Esophagus muscularis mucosa (tissue), 4 donors: ENCODE data around the gene AZI2. TPM values are rescaled to one million over a fixed set of nuclear protein-coding genes. Genes with fewer than 3 reads are reported as not detected.

Experiments
- DNase-seq: peaks from one replicate; pipeline ENCODE4 v3.0.0-alpha.2; 2017; ENCODE audit errors: extremely low spot score
- H3K27ac ChIP-seq, 4 donors: fragments of 200-600 bp; sonication (generic); replicated peaks in 1 of 4; 1 replicate in 3 of 4; 2 replicates in 1 of 4; pipeline ENCODE4 v1.5.1; 2016 to 2019; ENCODE audit warnings: mild to moderate bottlenecking in 1 of 4
- H3K27me3 ChIP-seq, 4 donors: fragments of 200-600 bp; sonication (generic); one replicate each; pipeline versions ENCODE4 v1.5.1 to v1.6.0; 2016 to 2019
- H3K36me3 ChIP-seq, 4 donors: fragments of 200-600 bp; sonication (generic); one replicate each; pipeline ENCODE4 v1.5.1; 2016 to 2019
- H3K4me1 ChIP-seq, 4 donors: fragments of 200-600 bp; sonication (generic); one replicate each; pipeline ENCODE4 v1.5.1; 2016 to 2019
- H3K4me3 ChIP-seq, 4 donors: fragments of 200-600 bp; sonication (generic); 1 replicate in 2 of 4; 2 replicates in 2 of 4; pipeline ENCODE4 v1.5.1; 2016 to 2019; ENCODE audit warnings: mild to moderate bottlenecking in 4 of 4, moderate library complexity in 1 of 4
- H3K9me3 ChIP-seq, 4 donors: fragments of 200-600 bp; sonication (generic); 1 replicate in 3 of 4; 2 replicates in 1 of 4; pipeline ENCODE4 v1.5.1; 2016 to 2019
- EP300 ChIP-seq: sonication (generic); formaldehyde crosslinking; IDR thresholded peaks from one replicate; pipeline ENCODE4 v1.6.1; 2017; ENCODE audit warnings: antibody characterized with exemption
- POLR2A ChIP-seq: fragments of 450-650 bp; IDR thresholded peaks from one replicate; pipeline ENCODE4 v1.6.1; 2017; ENCODE audit warnings: antibody characterized with exemption, moderate library complexity, mild to moderate bottlenecking, low read depth
- POLR2AphosphoS5 ChIP-seq, 2 donors: sonication (generic); formaldehyde crosslinking; IDR thresholded peaks; one replicate each; pipeline ENCODE4 v1.6.1; 2017; ENCODE audit warnings: antibody characterized with exemption in 2 of 2
- WGBS: methylation state at CpG from one replicate; pipeline ENCODE4 v1.1.5; 2018; 5-methylcytosine and 5-hydroxymethylcytosine counted together
- intact Hi-C: fragments of 100-400 bp; cut with DNase I; formaldehyde crosslinking; loops from one replicate; pipeline ENCODE4 v1.15.1; 2023
- total RNA-seq, 4 donors: library from RNA; depleted of rRNA; stranded (reverse); fragments of >200 nt; gene quantifications; one replicate each; pipeline versions ENCODE4 v1.1.0 to v1.2.1, GENCODE V29; 2016
- TF ChIP-seq, protein P1 (sequence below), 3 experiments: fragments of 200-600 bp in 2 of 3; fragments of 450-650 bp in 1 of 3; sonication (generic) in 2 of 3; IDR thresholded peaks; one replicate each; pipeline ENCODE4 v1.5.1; 2017 to 2019; ENCODE audit warnings: antibody characterized with exemption in 3 of 3, mild to moderate bottlenecking in 2 of 3, moderate library complexity in 1 of 3

Gene AZI2
- total RNA-seq, 4 donors from 2014 or later, result 40.0 to 71.9 (median 56.5) TPM

GRCh38 chr3:28278918-28279317 is 69.7 kb downstream of the AZI2 start:
- peaks cover 0 to 16% (median 6%) of the 10 kb centered on the region in 4 donors for H3K4me1 ChIP-seq
- intact Hi-C loops, result no loop called here
- no peaks in the 10 kb centered on the region for H3K27me3 ChIP-seq
- H3K36me3 ChIP-seq, result peaks cover under 1 to 15% (median 9%) of the 10 kb centered on the region in 4 donors
- H3K9me3 ChIP-seq, result peaks cover 0 to 4% (median under 1%) of the 10 kb centered on the region in 4 donors
- DNase-seq, result no peak
- no peak overlapping the region for H3K4me3 ChIP-seq
- no peak overlapping the region for H3K27ac ChIP-seq
- TF ChIP-seq, protein P1, sequence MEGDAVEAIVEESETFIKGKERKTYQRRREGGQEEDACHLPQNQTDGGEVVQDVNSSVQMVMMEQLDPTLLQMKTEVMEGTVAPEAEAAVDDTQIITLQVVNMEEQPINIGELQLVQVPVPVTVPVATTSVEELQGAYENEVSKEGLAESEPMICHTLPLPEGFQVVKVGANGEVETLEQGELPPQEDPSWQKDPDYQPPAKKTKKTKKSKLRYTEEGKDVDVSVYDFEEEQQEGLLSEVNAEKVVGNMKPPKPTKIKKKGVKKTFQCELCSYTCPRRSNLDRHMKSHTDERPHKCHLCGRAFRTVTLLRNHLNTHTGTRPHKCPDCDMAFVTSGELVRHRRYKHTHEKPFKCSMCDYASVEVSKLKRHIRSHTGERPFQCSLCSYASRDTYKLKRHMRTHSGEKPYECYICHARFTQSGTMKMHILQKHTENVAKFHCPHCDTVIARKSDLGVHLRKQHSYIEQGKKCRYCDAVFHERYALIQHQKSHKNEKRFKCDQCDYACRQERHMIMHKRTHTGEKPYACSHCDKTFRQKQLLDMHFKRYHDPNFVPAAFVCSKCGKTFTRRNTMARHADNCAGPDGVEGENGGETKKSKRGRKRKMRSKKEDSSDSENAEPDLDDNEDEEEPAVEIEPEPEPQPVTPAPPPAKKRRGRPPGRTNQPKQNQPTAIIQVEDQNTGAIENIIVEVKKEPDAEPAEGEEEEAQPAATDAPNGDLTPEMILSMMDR (IDR thresholded peaks at IDR 0.05), result no peak
- no peak for TF ChIP-seq POLR2A
- TF ChIP-seq POLR2AphosphoS5 (IDR thresholded peaks at IDR 0.05), result no peak
- TF ChIP-seq EP300, result no peak
- 93% methylated on average over 2 of the region's 2 CpGs for WGBS

DNA sequence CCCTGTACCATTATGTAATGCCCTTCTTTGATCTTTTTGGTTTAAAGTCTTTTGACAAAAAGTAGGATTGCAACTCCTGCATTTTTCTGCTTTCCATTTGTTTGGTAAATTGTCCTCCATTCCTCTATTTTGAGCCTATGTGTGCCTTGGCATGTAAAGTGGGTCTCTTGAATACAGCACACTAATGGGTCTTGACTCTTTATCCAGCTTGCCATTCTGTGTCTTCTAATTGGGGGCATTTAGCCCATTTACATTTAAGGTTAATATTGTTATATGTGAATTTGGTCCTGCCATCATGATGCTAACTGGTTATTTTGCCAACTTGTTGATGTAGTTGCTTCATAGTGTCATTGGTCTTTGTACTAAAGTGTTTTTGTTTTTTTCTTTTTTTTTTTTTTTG is 74.8 kb downstream of the AZI2 start:
- H3K9me3 ChIP-seq, result peaks cover 0 to 21% (median 13%) of the 10 kb centered on the region in 4 donors
- no peak for TF ChIP-seq POLR2AphosphoS5 (IDR thresholded peaks at IDR 0.05)
- TF ChIP-seq, protein P1 (IDR thresholded peaks at IDR 0.05), result no peak
- H3K36me3 ChIP-seq, result peaks cover 10 to 40% (median 16%) of the 10 kb centered on the region in 4 donors

More for the DNA sequence above, 74.8 kb downstream of the AZI2 start:
- H3K4me1 ChIP-seq, result peaks cover 0 to 2% (median under 1%) of the 10 kb centered on the region in 4 donors
- no peaks in the 10 kb centered on the region for H3K27me3 ChIP-seq
- no peak overlapping the region for H3K4me3 ChIP-seq
- no peak for DNase-seq
- intact Hi-C loops, result no loop called here
- H3K27ac ChIP-seq, result no peak overlapping the region

Other genes with a start within 250 kb of the AZI2 start
- 10 to 100 TPM in 3 of 4 donors, 1 to 10 TPM in 1; 9.1 to 20.3 (median 15.0) TPM for gene CMC1, start 107.2 kb downstream of the AZI2 start, total RNA-seq
- 1 to 10 TPM; 1.2 to 2.2 (median 1.6) TPM for gene ZCWPW2, start 103 bp downstream of the AZI2 start, total RNA-seq